Measurements from ENCODE around the gene ITGA1. TPM values are rescaled to one million over a fixed set of nuclear protein-coding genes. Genes with fewer than 3 reads are reported as not detected.

Gene ITGA1
- total and polyA plus RNA-seq, 2 of the 8 experiments (the other 6 are each of a cell fraction or from before 2014, with no cell fraction given): 2.3 to 9.0 TPM

DNA sequence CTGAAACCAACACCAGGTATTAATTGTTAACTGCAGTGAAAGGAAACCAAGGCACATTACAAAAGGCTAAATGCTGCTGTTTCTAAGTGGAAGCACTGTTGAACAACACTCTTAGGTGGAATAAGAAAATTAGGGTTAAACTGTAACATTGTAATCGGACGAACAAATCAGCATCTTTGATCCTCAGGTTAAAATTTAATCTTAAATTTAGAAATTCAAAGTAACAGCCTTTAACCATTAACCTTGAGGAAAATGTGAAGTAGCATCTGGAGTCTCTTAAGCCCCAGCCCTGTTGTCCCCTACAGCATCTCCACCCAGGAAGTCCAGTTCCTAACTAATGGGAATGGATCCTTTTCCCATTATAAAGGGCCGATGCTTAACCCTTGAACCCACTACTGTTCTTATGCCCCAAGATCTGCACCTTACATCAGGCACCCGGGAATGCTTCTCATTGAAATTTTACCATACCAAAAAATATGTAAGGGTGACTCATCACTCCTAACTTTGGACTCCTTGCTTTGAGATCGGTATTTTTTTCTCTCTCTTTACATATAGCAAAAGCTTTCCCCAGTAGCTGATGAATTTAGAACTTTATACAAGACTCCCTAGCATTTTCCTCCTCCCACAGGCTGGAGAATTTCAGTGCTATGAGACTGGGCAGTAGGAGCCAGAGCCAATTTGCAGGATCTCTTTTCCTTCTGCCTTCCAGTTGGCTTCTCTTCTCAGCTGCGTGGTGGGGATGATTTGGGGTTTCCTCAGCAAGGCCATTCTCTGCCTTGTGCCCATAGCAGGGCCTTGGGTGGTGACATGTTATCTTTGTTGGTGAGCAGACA is 169.4 kb downstream of the ITGA1 start:
- no peak overlapping the region for H2BK20ac ChIP-seq (ENCODE audit: low read length)
- H3K79me2 ChIP-seq (ENCODE audit: control insufficient read depth in 1 of 2, insufficient read depth in 2 of 2, low read length in 2 of 2): no peaks in the 10 kb centered on the region
- FAIRE-seq (no peak), DNase-seq (ENCODE audit: low read depth in 1 of 2, low spot score in 2 of 2) (no peak)
- no peak overlapping the region for H3K9ac ChIP-seq (replicated peaks in 1 of 4; ENCODE audit: extremely low read depth in 1 of 4, low read depth in 3 of 4, low read length in 3 of 4)
- no peaks in the 10 kb centered on the region for H4K20me1 ChIP-seq (replicated peaks in 1 of 2; ENCODE audit: control insufficient read depth in 1 of 2, insufficient read depth in 2 of 2, low read length in 2 of 2)
- ChIA-PET POLR2A (ENCODE audit: partially characterized antibody) (no interaction called here), CTCF (ENCODE audit: partially characterized antibody) (interaction anchor here (1.0 to 2.4 kb wide), 3 partner anchors 8 to 138 kb away, joined by 3 to 12 read pairs (median 3); no protein-coding TSS in a partner anchor)
- no peaks in the 10 kb centered on the region for H3K23me2 ChIP-seq (ENCODE audit: low read depth, low read length)
- no peak overlapping the region for H2AK5ac ChIP-seq (ENCODE audit: low read depth, low read length)
- H3K27ac ChIP-seq (ENCODE audit: low read depth, low read length): no peak overlapping the region
- H3K79me1 ChIP-seq (ENCODE audit: low read depth, low read length): no peaks in the 10 kb centered on the region
- no peak overlapping the region for H4K91ac ChIP-seq (replicated peaks; ENCODE audit: insufficient read length, low read length)
- 87% methylated on average over 6 of the region's 6 CpGs; no CpG with 5 or more reads in 1 of the 2 experiments for WGBS, 2 experiments (ENCODE audit: extremely low coverage in 1 of 2, insufficient coverage in 1 of 2, insufficient read length in 1 of 2, insufficient replicate concordance in 2 of 2, low coverage in 1 of 2, low lambda C conversion rate in 2 of 2, missing lambda C conversion rate in 1 of 2)
- H3K27me3 ChIP-seq (replicated peaks in 1 of 4; ENCODE audit: control insufficient read depth in 3 of 4, extremely low read depth in 1 of 4, insufficient read depth in 3 of 4, low read length in 3 of 4): no peaks in the 10 kb centered on the region
- H3K56ac ChIP-seq (replicated peaks; ENCODE audit: insufficient read length, low read depth, low read length): no peak overlapping the region
- no peak overlapping the region for H3K14ac ChIP-seq (ENCODE audit: insufficient read length)
- H2BK15ac ChIP-seq (ENCODE audit: low read length): no peak overlapping the region
- no peak overlapping the region for H4K8ac ChIP-seq (ENCODE audit: extremely low read depth, insufficient read depth, low read length)
- H3K4me3 ChIP-seq (ENCODE audit: extremely low read depth in 1 of 4, insufficient read depth in 2 of 4, low read depth in 3 of 4, low read length in 4 of 4): no peak overlapping the region
- no peaks in the 10 kb centered on the region for H3K9me3 ChIP-seq (ENCODE audit: insufficient read depth in 2 of 2, low read depth in 1 of 2, low read length in 1 of 2)
- H2BK120ac ChIP-seq (replicated peaks; ENCODE audit: low read depth, low read length): no peak overlapping the region
- H3K4me2 ChIP-seq (ENCODE audit: insufficient read depth in 1 of 2, low read depth in 2 of 2, low read length in 2 of 2): no peak overlapping the region
- no peak overlapping the region for H4K5ac ChIP-seq (ENCODE audit: insufficient read length, low read depth, low read length)
- H3K18ac ChIP-seq (ENCODE audit: extremely low read depth, low read length): no peak overlapping the region
- H3K36me3 ChIP-seq (ENCODE audit: control insufficient read depth in 2 of 4, insufficient read depth in 4 of 4, low read length in 3 of 4): no peaks in the 10 kb centered on the region
- H3K23ac ChIP-seq (ENCODE audit: insufficient read length): no peak overlapping the region
- H2BK12ac ChIP-seq (ENCODE audit: low read depth, low read length): no peak overlapping the region
- TF ChIP-seq SUZ12 (IDR thresholded peaks at IDR 0.05; ENCODE audit: low read length) (no peak), CBX8 (IDR thresholded peaks at IDR 0.05; ENCODE audit: borderline replicate concordance, low read depth, low read length) (no peak), RXRA (IDR thresholded peaks at IDR 0.05; ENCODE audit: insufficient read depth, low read depth, low read length) (no peak), SAP30 (IDR thresholded peaks at IDR 0.05; ENCODE audit: insufficient read depth, insufficient replicate concordance, low read length) (no peak), NANOG (IDR thresholded peaks at IDR 0.05; ENCODE audit: insufficient read depth, low read depth, low read length, poor library complexity, severe bottlenecking) (no peak), CREB1 (IDR thresholded peaks at IDR 0.05) (no peak), SRF (IDR thresholded peaks at IDR 0.05; ENCODE audit: low read depth, low read length) (no peak), CBX5 (IDR thresholded peaks at IDR 0.05; ENCODE audit: low read depth, low read length) (no peak), TEAD4 (IDR thresholded peaks at IDR 0.05; ENCODE audit: low read depth, low read length) (no peak), BCL11A (IDR thresholded peaks at IDR 0.05; ENCODE audit: low read depth in 2 of 2, low read length in 2 of 2) (no peak), RBBP5 (IDR thresholded peaks at IDR 0.05; ENCODE audit: borderline replicate concordance, low read depth, low read length) (no peak)
- TF ChIP-seq, protein P1, sequence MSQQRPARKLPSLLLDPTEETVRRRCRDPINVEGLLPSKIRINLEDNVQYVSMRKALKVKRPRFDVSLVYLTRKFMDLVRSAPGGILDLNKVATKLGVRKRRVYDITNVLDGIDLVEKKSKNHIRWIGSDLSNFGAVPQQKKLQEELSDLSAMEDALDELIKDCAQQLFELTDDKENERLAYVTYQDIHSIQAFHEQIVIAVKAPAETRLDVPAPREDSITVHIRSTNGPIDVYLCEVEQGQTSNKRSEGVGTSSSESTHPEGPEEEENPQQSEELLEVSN (IDR thresholded peaks at IDR 0.05): no peak
- H3K4ac ChIP-seq (replicated peaks; ENCODE audit: insufficient read length, low read depth, low read length): no peak overlapping the region
- H2BK5ac ChIP-seq (ENCODE audit: low read depth, low read length): no peak overlapping the region
- H2AFZ ChIP-seq (ENCODE audit: low read length): no peak overlapping the region
- H3K4me1 ChIP-seq (replicated peaks in 1 of 4; ENCODE audit: control insufficient read depth in 3 of 4, insufficient read depth in 4 of 4, low read length in 3 of 4): no peaks in the 10 kb centered on the region; a peak in 2 of 7 replicates
